HG02610 (cell line): ENCODE measurements around the gene MLH1.

Source experiments
- ATAC-seq: cut with Tn5 transposase; IDR thresholded peaks from one replicate; pipeline ENCODE4 v1.9.1; 2021; ENCODE audit warnings: mild to moderate bottlenecking, moderate library complexity; ENCODE audit not compliant: unreplicated experiment

The MLH1 gene

DNA sequence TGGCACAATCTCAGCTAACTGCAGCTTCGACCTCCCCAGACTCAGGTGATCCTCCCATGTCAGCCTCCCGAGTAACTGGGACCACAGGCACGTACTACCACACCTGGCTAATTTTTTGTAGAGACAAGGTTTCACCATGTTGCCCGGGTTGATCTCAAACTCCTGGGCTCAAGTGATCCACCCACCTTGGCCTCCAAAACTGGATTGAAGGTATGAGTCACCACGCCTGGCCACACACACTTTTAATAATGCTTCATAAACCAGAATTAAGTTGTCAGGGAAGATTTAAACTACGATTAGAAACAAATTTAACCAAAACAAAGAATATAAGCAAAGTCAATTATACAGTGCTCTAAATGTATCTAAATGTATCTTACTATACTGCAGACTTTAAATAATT, 93.6 kb downstream of the MLH1 start:
- ATAC-seq, result no peak

DNA sequence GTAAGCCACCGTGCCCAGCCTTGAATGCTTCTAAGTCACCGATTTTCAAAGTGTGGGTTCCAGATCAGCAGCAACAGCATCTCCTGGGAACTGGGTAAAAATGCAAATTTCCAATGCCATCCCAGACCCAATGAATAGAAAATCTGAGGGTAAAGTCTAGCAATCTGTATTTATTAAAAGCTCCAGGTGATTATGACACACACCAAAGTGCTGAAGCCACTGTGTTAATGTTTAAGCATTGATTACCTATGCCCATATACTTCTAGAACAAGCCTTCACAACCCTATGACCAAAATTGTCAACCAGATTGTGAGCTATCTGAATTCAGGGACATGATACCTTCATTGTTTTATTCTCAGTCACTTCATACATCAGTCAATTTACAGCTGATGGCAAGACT, 94.6 kb downstream of the MLH1 start:
- ATAC-seq, result no peak

- ATAC-seq, result no peak
Measured at GRCh38 chr3:37092484-37092883, 99.2 kb downstream of the MLH1 start.

- no peak for ATAC-seq
Measured at GRCh38 chr3:37093481-37093880, 100.2 kb downstream of the MLH1 start.

- no peak for ATAC-seq
Measured at GRCh38 chr3:37094636-37095035, 101.3 kb downstream of the MLH1 start.

- no peak for ATAC-seq
Measured at GRCh38 chr3:37096288-37096687, 103.0 kb downstream of the MLH1 start.

- ATAC-seq, result no peak
Measured at GRCh38 chr3:37096975-37097374, 103.7 kb downstream of the MLH1 start.

- ATAC-seq, result no peak
Measured at GRCh38 chr3:37097776-37098175, 104.5 kb downstream of the MLH1 start.

- ATAC-seq, result no peak
Measured at GRCh38 chr3:37098884-37099283, 105.6 kb downstream of the MLH1 start.

DNA sequence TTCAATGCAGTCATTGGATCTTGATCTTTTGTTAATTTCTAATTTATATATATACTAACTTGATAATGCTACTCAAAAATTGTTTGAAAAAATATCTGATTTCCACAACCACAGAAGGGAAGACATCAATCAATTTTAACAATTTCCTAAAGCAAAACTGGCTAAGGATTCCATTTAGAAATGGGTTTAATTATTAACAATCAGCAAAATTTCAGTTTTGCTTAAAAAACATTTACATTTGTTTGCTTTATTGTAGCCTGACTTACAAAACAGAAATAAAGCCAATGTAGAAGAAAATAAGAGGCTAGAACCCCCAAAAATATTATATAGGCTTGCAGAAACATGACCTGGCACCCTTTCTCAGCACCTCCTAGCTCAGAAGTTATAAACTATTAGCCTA, 106.2 kb downstream of the MLH1 start:
- ATAC-seq, result no peak

DNA sequence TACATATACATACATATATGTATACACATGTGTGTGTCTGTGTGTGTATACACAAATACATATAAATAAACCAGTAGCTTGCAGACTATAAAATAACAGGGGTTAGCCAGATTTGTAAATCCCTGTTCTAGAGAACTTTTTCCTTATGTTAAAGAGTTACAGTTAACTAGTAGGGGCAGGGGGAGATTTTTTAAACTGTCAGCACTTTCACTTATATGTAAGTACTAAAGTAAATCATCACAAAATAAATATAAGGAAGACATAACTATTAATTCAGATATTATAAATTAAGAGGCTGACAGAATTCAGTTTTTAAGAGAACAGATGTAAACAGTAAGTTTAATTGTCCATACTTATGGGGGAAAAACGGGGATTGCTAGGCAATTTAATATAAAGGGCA, 107.1 kb downstream of the MLH1 start:
- no peak for ATAC-seq
